Measurements from ENCODE around the gene CAMK4. TPM values are rescaled to one million over a fixed set of nuclear protein-coding genes. Genes with fewer than 3 reads are reported as not detected.

CAMK4 gene
- total and polyA plus RNA-seq, 5 donors from 2014 or later, result 85.3 to 167 (median 106) TPM

- H3K9me3 ChIP-seq (ENCODE audit: control insufficient read depth in 2 of 2, low read length in 2 of 2), result no peaks in the 10 kb centered on the region
- peaks cover 10 to 23% (median 14%) of the 10 kb centered on the region in 4 donors for H3K4me1 Mint-ChIP-seq
- peaks cover 36% of the 10 kb centered on the region for H3K36me3 Mint-ChIP-seq
- H3K27me3 Mint-ChIP-seq, result no peaks in the 10 kb centered on the region
- peaks cover 23% of the 10 kb centered on the region for H3K36me3 ChIP-seq (ENCODE audit: control insufficient read depth, insufficient read depth, low read length)
- H3K9me3 Mint-ChIP-seq, result peaks cover 0 to 4% (median 0%) of the 10 kb centered on the region in 7 donors
- ATAC-seq (ENCODE audit: low read depth in 2 of 2), result no peak
- H3K27ac ChIP-seq (ENCODE audit: insufficient read depth, low read length, poor library complexity, severe bottlenecking), result no peak overlapping the region
- no peak overlapping the region for H3K4me3 ChIP-seq (ENCODE audit: low read depth, low read length)
- no peak overlapping the region for H3K4me3 Mint-ChIP-seq
- no peaks in the 10 kb centered on the region for H3K4me1 ChIP-seq (ENCODE audit: control insufficient read depth, insufficient read depth, low read length, poor library complexity, severe bottlenecking)
- H3K27me3 ChIP-seq (ENCODE audit: control insufficient read depth, insufficient read depth, low read length), result no peaks in the 10 kb centered on the region
- H3K27ac Mint-ChIP-seq, result peak overlapping the region in 1 of 3 donors; percentile 62
- no peak for DNase-seq
Observed at GRCh38 chr5:111469903-111470302, 245.7 kb downstream of the CAMK4 start.

- Mint-ChIP-seq H3K4me3 (no peak overlapping the region), H3K27ac (no peak overlapping the region), H3K4me1 (peaks cover 8 to 19% (median 9%) of the 10 kb centered on the region in 4 donors), H3K36me3 (peaks cover 35% of the 10 kb centered on the region), H3K27me3 (no peaks in the 10 kb centered on the region), H3K9me3 (peaks cover 0 to 4% (median 0%) of the 10 kb centered on the region in 7 donors)
- no peak for DNase-seq
- H3K9me3 ChIP-seq (ENCODE audit: control insufficient read depth in 2 of 2, low read length in 2 of 2), result no peaks in the 10 kb centered on the region
- H3K4me3 ChIP-seq (ENCODE audit: low read depth, low read length), result no peak overlapping the region
- no peaks in the 10 kb centered on the region for H3K27me3 ChIP-seq (ENCODE audit: control insufficient read depth, insufficient read depth, low read length)
- no peak for ATAC-seq (ENCODE audit: low read depth in 2 of 2)
- H3K36me3 ChIP-seq (ENCODE audit: control insufficient read depth, insufficient read depth, low read length), result peaks cover 42% of the 10 kb centered on the region
- no peaks in the 10 kb centered on the region for H3K4me1 ChIP-seq (ENCODE audit: control insufficient read depth, insufficient read depth, low read length, poor library complexity, severe bottlenecking)
- no peak overlapping the region for H3K27ac ChIP-seq (ENCODE audit: insufficient read depth, low read length, poor library complexity, severe bottlenecking)
Observed at GRCh38 chr5:111472096-111472495, 247.9 kb downstream of the CAMK4 start.

DNA sequence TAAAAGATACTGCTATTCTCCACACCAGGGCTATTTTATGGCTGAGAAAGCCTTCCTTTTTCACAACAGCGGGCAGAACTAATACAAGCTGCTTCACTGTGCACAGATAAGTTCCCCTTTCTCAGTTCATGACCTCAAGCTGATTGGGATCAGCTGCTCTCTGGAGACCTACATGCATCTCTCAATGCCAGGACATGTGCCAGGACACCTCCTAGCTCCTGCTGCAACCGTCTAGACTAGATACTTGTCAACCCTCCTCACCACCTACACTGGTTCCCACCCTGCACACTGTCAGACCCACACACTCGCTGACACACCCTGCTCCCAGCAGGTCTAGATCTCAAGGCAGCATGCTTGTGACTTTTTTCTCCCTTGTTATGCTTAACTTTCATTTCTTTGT lies 248.4 kb downstream of the CAMK4 start:
- Histone ChIP-seq H3K36me3 (ENCODE audit: control insufficient read depth, insufficient read depth, low read length) (peaks cover 47% of the 10 kb centered on the region), H3K27ac (ENCODE audit: insufficient read depth, low read length, poor library complexity, severe bottlenecking) (no peak overlapping the region), H3K4me1 (ENCODE audit: control insufficient read depth, insufficient read depth, low read length, poor library complexity, severe bottlenecking) (no peaks in the 10 kb centered on the region), H3K4me3 (ENCODE audit: low read depth, low read length) (no peak overlapping the region), H3K27me3 (ENCODE audit: control insufficient read depth, insufficient read depth, low read length) (no peaks in the 10 kb centered on the region), H3K9me3 (ENCODE audit: control insufficient read depth in 2 of 2, low read length in 2 of 2) (no peaks in the 10 kb centered on the region)
- ATAC-seq (ENCODE audit: low read depth in 2 of 2) (peak in 1 of 2 donors; percentile 31), DNase-seq (no peak)
- Mint-ChIP-seq H3K27me3 (no peaks in the 10 kb centered on the region), H3K4me1 (peaks cover 8 to 19% (median 9%) of the 10 kb centered on the region in 4 donors), H3K9me3 (peaks cover 0 to 4% (median 0%) of the 10 kb centered on the region in 7 donors), H3K27ac (peak overlapping the region; percentile 35 to 72 (median 56)), H3K36me3 (peaks cover 39% of the 10 kb centered on the region), H3K4me3 (no peak overlapping the region)

GRCh38 chr5:111478266-111478665 lies 254.1 kb downstream of the CAMK4 start:
- Histone ChIP-seq H3K4me3 (ENCODE audit: low read depth, low read length) (no peak overlapping the region), H3K4me1 (ENCODE audit: control insufficient read depth, insufficient read depth, low read length, poor library complexity, severe bottlenecking) (no peaks in the 10 kb centered on the region), H3K27me3 (ENCODE audit: control insufficient read depth, insufficient read depth, low read length) (no peaks in the 10 kb centered on the region), H3K27ac (ENCODE audit: insufficient read depth, low read length, poor library complexity, severe bottlenecking) (no peak overlapping the region), H3K36me3 (ENCODE audit: control insufficient read depth, insufficient read depth, low read length) (peaks cover 84% of the 10 kb centered on the region), H3K9me3 (ENCODE audit: control insufficient read depth in 2 of 2, low read length in 2 of 2) (no peaks in the 10 kb centered on the region)
- ATAC-seq (ENCODE audit: low read depth in 2 of 2), result no peak
- Mint-ChIP-seq H3K4me3 (no peak overlapping the region), H3K27ac (no peak overlapping the region), H3K27me3 (no peaks in the 10 kb centered on the region), H3K4me1 (peaks cover 0 to 12% (median 2%) of the 10 kb centered on the region in 4 donors), H3K36me3 (peaks cover 49% of the 10 kb centered on the region), H3K9me3 (no peaks in the 10 kb centered on the region)
- DNase-seq, result no peak

DNA sequence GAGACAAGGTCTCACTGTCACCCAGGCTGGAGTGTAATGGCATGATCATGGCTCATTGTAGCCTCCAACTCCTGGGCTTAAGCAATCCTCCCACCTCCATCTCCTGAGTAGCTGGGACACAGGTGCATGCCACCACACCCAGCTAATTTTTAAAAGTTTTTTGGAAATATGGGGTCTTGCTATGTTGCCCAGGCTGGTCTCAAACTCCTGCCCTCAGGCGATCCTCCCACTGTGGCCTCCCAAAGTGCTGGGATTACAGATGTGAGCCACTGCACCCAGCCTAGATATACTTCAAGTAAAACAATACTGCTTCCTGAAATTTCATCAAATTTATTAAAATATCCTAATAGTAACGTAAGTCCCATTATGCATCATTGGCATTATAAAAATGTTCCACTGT lies 254.7 kb downstream of the CAMK4 start:
- Mint-ChIP-seq H3K4me3 (no peak overlapping the region), H3K9me3 (peaks cover 0 to under 1% (median 0%) of the 10 kb centered on the region in 7 donors), H3K36me3 (peaks cover 52% of the 10 kb centered on the region), H3K27me3 (no peaks in the 10 kb centered on the region), H3K4me1 (peaks cover 0 to 12% (median 2%) of the 10 kb centered on the region in 4 donors), H3K27ac (peak overlapping the region in 1 of 3 donors; percentile 63)
- Histone ChIP-seq H3K9me3 (ENCODE audit: control insufficient read depth in 2 of 2, low read length in 2 of 2) (no peaks in the 10 kb centered on the region), H3K4me3 (ENCODE audit: low read depth, low read length) (no peak overlapping the region), H3K4me1 (ENCODE audit: control insufficient read depth, insufficient read depth, low read length, poor library complexity, severe bottlenecking) (no peaks in the 10 kb centered on the region), H3K36me3 (ENCODE audit: control insufficient read depth, insufficient read depth, low read length) (peaks cover 87% of the 10 kb centered on the region), H3K27ac (ENCODE audit: insufficient read depth, low read length, poor library complexity, severe bottlenecking) (no peak overlapping the region), H3K27me3 (ENCODE audit: control insufficient read depth, insufficient read depth, low read length) (no peaks in the 10 kb centered on the region)
- ATAC-seq (ENCODE audit: low read depth in 2 of 2) (no peak), DNase-seq (no peak)

DNA sequence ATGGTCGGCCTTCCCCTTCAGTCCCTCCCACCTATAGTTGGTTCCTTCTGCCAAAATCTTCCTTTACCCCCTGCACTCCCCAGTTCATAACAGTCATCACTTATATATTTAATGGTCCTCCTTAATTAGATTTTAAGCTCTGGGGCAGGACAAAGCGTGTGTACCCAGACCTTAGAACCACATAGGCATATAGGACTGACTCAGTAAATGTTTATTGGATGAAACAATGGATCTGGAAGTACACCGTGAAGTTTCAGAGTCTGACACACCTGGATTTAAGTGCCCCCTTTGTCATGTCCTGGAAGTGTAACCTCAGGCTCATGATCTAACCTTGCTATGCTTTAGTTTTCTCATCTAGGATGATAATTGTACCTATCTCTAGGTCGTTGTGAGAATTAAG lies 256.2 kb downstream of the CAMK4 start:
- Mint-ChIP-seq H3K36me3 (peaks cover 58% of the 10 kb centered on the region), H3K9me3 (peaks cover 0 to 3% (median 0%) of the 10 kb centered on the region in 7 donors), H3K4me1 (peaks cover 0 to 12% (median 2%) of the 10 kb centered on the region in 4 donors), H3K27me3 (no peaks in the 10 kb centered on the region), H3K4me3 (no peak overlapping the region), H3K27ac (peak overlapping the region in 1 of 3 donors; percentile 22)
- Histone ChIP-seq H3K9me3 (ENCODE audit: control insufficient read depth in 2 of 2, low read length in 2 of 2) (no peaks in the 10 kb centered on the region), H3K27me3 (ENCODE audit: control insufficient read depth, insufficient read depth, low read length) (no peaks in the 10 kb centered on the region), H3K27ac (ENCODE audit: insufficient read depth, low read length, poor library complexity, severe bottlenecking) (no peak overlapping the region), H3K4me1 (ENCODE audit: control insufficient read depth, insufficient read depth, low read length, poor library complexity, severe bottlenecking) (no peaks in the 10 kb centered on the region), H3K4me3 (ENCODE audit: low read depth, low read length) (no peak overlapping the region), H3K36me3 (ENCODE audit: control insufficient read depth, insufficient read depth, low read length) (peaks cover 88% of the 10 kb centered on the region)
- ATAC-seq (ENCODE audit: low read depth in 2 of 2) (no peak), DNase-seq (no peak)

DNA sequence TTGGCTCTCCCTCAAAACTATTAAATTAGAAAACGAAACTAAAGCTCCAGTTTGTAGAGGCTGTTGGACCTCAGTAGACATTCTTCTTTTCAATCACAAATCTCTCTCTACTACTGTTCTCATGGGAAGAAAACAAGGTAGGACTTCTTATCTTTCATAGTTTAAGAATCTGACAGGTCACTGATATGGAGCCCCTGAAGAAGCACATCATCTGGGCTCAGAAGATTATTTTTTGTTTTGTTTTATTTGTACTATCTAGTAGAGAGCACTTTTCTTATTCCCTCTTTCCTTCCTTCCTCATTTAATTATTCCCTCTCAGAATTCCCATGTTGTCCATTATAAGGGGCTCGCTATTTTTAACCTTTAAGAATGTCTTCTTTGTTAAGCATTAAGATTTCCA lies 261.9 kb downstream of the CAMK4 start:
- Histone ChIP-seq H3K9me3 (ENCODE audit: control insufficient read depth in 2 of 2, low read length in 2 of 2) (no peaks in the 10 kb centered on the region), H3K4me3 (ENCODE audit: low read depth, low read length) (no peak overlapping the region), H3K36me3 (ENCODE audit: control insufficient read depth, insufficient read depth, low read length) (peaks cover 57% of the 10 kb centered on the region), H3K27ac (ENCODE audit: insufficient read depth, low read length, poor library complexity, severe bottlenecking) (no peak overlapping the region), H3K4me1 (ENCODE audit: control insufficient read depth, insufficient read depth, low read length, poor library complexity, severe bottlenecking) (no peaks in the 10 kb centered on the region), H3K27me3 (ENCODE audit: control insufficient read depth, insufficient read depth, low read length) (no peaks in the 10 kb centered on the region)
- ATAC-seq (ENCODE audit: low read depth in 2 of 2) (no peak), DNase-seq (no peak)
- Mint-ChIP-seq H3K4me3 (no peak overlapping the region), H3K4me1 (peaks cover 0 to 9% (median 6%) of the 10 kb centered on the region in 4 donors), H3K9me3 (peaks cover 0 to 3% (median 0%) of the 10 kb centered on the region in 7 donors), H3K27me3 (no peaks in the 10 kb centered on the region), H3K27ac (peak overlapping the region; percentile 4 to 26 (median 25)), H3K36me3 (peaks cover 38% of the 10 kb centered on the region)

GRCh38 chr5:111486926-111487325 lies 262.7 kb downstream of the CAMK4 start:
- H3K27me3 Mint-ChIP-seq, result no peaks in the 10 kb centered on the region
- peaks cover 0 to 9% (median 6%) of the 10 kb centered on the region in 4 donors for H3K4me1 Mint-ChIP-seq
- DNase-seq, result no peak
- Histone ChIP-seq H3K9me3 (ENCODE audit: control insufficient read depth in 2 of 2, low read length in 2 of 2) (no peaks in the 10 kb centered on the region), H3K36me3 (ENCODE audit: control insufficient read depth, insufficient read depth, low read length) (peaks cover 51% of the 10 kb centered on the region), H3K4me3 (ENCODE audit: low read depth, low read length) (no peak overlapping the region), H3K27me3 (ENCODE audit: control insufficient read depth, insufficient read depth, low read length) (no peaks in the 10 kb centered on the region), H3K27ac (ENCODE audit: insufficient read depth, low read length, poor library complexity, severe bottlenecking) (no peak overlapping the region), H3K4me1 (ENCODE audit: control insufficient read depth, insufficient read depth, low read length, poor library complexity, severe bottlenecking) (no peaks in the 10 kb centered on the region)
- no peak overlapping the region for H3K27ac Mint-ChIP-seq
- no peak for ATAC-seq (ENCODE audit: low read depth in 2 of 2)
- peaks cover 32% of the 10 kb centered on the region for H3K36me3 Mint-ChIP-seq
- H3K4me3 Mint-ChIP-seq, result no peak overlapping the region
- peaks cover 0 to 3% (median 0%) of the 10 kb centered on the region in 7 donors for H3K9me3 Mint-ChIP-seq
